ENCODE measurements around the gene CSNK1A1. TPM values are rescaled to one million over a fixed set of nuclear protein-coding genes. Genes with fewer than 3 reads are reported as not detected.

The CSNK1A1 gene
- total RNA-seq, 1 experiment from 2014 or later = 244 TPM

GRCh38 chr5:149529463-149529862, 21.8 kb downstream of the CSNK1A1 start:
- no peaks in the 10 kb centered on the region for H3K9me3 ChIP-seq (ENCODE audit: low read depth, low read length, poor library complexity, severe bottlenecking)
- CTCF ChIA-PET = no interaction called here
- peaks cover 30% of the 10 kb centered on the region for H3K4me1 ChIP-seq (ENCODE audit: insufficient read depth, low read length, poor library complexity, severe bottlenecking)
- H3K4me3 ChIP-seq (ENCODE audit: low read depth, low read length, poor library complexity, severe bottlenecking) = no peak overlapping the region
- TF ChIP-seq, protein P1, sequence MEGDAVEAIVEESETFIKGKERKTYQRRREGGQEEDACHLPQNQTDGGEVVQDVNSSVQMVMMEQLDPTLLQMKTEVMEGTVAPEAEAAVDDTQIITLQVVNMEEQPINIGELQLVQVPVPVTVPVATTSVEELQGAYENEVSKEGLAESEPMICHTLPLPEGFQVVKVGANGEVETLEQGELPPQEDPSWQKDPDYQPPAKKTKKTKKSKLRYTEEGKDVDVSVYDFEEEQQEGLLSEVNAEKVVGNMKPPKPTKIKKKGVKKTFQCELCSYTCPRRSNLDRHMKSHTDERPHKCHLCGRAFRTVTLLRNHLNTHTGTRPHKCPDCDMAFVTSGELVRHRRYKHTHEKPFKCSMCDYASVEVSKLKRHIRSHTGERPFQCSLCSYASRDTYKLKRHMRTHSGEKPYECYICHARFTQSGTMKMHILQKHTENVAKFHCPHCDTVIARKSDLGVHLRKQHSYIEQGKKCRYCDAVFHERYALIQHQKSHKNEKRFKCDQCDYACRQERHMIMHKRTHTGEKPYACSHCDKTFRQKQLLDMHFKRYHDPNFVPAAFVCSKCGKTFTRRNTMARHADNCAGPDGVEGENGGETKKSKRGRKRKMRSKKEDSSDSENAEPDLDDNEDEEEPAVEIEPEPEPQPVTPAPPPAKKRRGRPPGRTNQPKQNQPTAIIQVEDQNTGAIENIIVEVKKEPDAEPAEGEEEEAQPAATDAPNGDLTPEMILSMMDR (conservative IDR thresholded peaks at IDR 0.05; ENCODE audit: low read depth, low read length) = no peak
- no peak for TF ChIP-seq EZH2 (IDR thresholded peaks at IDR 0.05; ENCODE audit: borderline replicate concordance, low read depth, low read length, poor library complexity, severe bottlenecking)
- POLR2A ChIA-PET (ENCODE audit: low non-redundant PET) = no interaction called here
- intact Hi-C loops (cut with micrococcal nuclease; ENCODE audit: unreplicated experiment) = no loop called here
- peaks cover 5% of the 10 kb centered on the region for H3K36me3 ChIP-seq (ENCODE audit: insufficient read depth, low read length, poor library complexity, severe bottlenecking)
- H3K27me3 ChIP-seq (replicated peaks; ENCODE audit: insufficient read depth, low read depth, low read length, poor library complexity) = no peaks in the 10 kb centered on the region
- no peak overlapping the region for H3K27ac ChIP-seq (ENCODE audit: low read depth, low read length, poor library complexity, severe bottlenecking)
- no peak for DNase-seq (ENCODE audit: low spot score)
- no TSS peak for BruUV-seq (replicated peaks)

DNA sequence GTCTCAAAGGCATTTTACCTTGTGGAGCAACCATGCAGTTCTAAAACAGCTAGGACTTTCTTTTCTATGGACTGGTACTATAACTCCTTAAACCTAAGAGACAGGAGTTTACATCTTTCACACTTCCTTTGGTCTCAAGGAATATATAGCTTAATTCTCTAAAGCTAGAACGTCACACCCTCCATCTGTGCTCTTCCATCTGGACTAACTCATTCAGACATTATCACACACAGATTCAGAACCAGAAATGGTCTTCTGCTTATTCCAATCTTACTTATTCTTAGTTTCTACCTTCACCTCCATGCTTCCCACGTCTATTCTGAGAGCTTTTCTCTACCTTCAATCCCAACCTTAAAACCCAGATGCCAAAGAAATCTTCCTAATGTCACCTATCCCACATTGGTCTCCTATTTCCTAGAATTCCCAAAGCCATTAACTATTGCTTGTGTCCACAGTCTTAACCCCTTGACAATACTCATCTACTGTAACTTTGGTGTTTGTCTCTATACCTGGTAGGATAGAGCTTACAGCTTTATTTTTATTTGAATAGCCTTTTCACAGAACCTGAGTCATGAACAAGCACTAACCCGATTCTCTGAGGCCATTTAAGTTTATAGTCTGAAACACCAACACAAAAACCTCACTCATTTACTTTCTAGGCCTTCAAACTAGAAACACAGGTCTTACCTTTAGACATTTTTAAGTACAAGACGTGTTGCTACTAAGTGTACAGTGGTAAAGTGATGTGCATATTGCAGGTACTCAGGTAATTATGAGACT, 22.8 kb downstream of the CSNK1A1 start:
- ChIA-PET CTCF (no interaction called here), POLR2A (ENCODE audit: low non-redundant PET) (no interaction called here)
- Histone ChIP-seq H3K27me3 (replicated peaks; ENCODE audit: insufficient read depth, low read depth, low read length, poor library complexity) (no peaks in the 10 kb centered on the region), H3K4me1 (ENCODE audit: insufficient read depth, low read length, poor library complexity, severe bottlenecking) (peaks cover 30% of the 10 kb centered on the region), H3K36me3 (ENCODE audit: insufficient read depth, low read length, poor library complexity, severe bottlenecking) (peaks cover 15% of the 10 kb centered on the region), H3K9me3 (ENCODE audit: low read depth, low read length, poor library complexity, severe bottlenecking) (no peaks in the 10 kb centered on the region), H3K4me3 (ENCODE audit: low read depth, low read length, poor library complexity, severe bottlenecking) (no peak overlapping the region), H3K27ac (ENCODE audit: low read depth, low read length, poor library complexity, severe bottlenecking) (no peak overlapping the region)
- TF ChIP-seq, protein P1 (conservative IDR thresholded peaks at IDR 0.05; ENCODE audit: low read depth, low read length) = no peak
- no peak for TF ChIP-seq EZH2 (IDR thresholded peaks at IDR 0.05; ENCODE audit: borderline replicate concordance, low read depth, low read length, poor library complexity, severe bottlenecking)
- no TSS peak for BruUV-seq (replicated peaks)
- intact Hi-C loops (cut with micrococcal nuclease; ENCODE audit: unreplicated experiment) = no loop called here
- DNase-seq (ENCODE audit: low spot score) = no peak

DNA sequence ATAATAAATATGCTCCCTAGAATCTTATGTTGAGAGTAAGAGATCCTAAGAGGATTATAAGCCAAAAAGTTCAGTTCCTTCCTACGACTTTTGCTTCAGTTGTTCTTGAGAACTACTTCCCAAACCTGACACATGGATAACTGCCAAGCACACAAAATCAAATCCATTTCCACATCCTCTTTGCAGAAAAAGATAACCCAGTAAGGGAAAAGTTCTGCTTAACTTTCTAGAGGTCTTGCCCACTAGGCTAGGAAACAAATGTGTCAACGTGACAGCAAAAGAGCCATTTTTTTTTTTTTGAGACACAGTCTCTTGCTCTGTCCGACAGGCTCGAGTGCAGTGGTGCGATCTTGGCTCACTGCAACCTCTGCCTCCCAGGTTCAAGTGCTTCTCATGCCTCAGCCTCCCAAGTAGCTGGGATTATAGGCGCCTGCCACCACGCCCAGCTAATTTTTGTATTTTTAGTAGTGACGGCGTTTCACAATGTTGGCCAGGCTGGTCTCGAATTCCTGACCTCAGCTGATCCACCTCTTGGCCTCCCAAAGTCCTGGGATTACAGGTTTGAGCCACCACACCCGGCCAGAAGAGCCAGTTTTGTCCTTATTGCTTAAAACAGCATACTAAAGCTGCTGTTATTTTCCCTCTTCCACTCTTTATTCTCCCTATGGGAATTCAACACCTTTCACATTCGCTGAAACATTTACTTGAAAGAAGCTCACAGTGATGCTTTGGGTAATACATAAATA, 24.2 kb downstream of the CSNK1A1 start:
- no peak overlapping the region for H3K4me3 ChIP-seq (ENCODE audit: low read depth, low read length, poor library complexity, severe bottlenecking)
- POLR2A ChIA-PET (ENCODE audit: low non-redundant PET) = no interaction called here
- H3K4me1 ChIP-seq (ENCODE audit: insufficient read depth, low read length, poor library complexity, severe bottlenecking) = peaks cover 30% of the 10 kb centered on the region
- CTCF ChIA-PET = no interaction called here
- peaks cover 29% of the 10 kb centered on the region for H3K36me3 ChIP-seq (ENCODE audit: insufficient read depth, low read length, poor library complexity, severe bottlenecking)
- BruUV-seq (replicated peaks) = no TSS peak
- no peaks in the 10 kb centered on the region for H3K9me3 ChIP-seq (ENCODE audit: low read depth, low read length, poor library complexity, severe bottlenecking)
- no peak overlapping the region for H3K27ac ChIP-seq (ENCODE audit: low read depth, low read length, poor library complexity, severe bottlenecking)
- DNase-seq (ENCODE audit: low spot score) = no peak
- H3K27me3 ChIP-seq (replicated peaks; ENCODE audit: insufficient read depth, low read depth, low read length, poor library complexity) = no peaks in the 10 kb centered on the region
- intact Hi-C loops (cut with micrococcal nuclease; ENCODE audit: unreplicated experiment) = no loop called here
- TF ChIP-seq EZH2 (IDR thresholded peaks at IDR 0.05; ENCODE audit: borderline replicate concordance, low read depth, low read length, poor library complexity, severe bottlenecking) = no peak
- TF ChIP-seq, protein P1 (conservative IDR thresholded peaks at IDR 0.05; ENCODE audit: low read depth, low read length) = no peak

Measured in A673 (cell line).